Gastrocnemius medialis (tissue), 4 donors: ENCODE results near the gene PPP2R5E.

Experiments used
- POLR2A ChIP-seq, 2 donors: fragments of 450-650 bp; IDR thresholded peaks; one replicate each; pipeline ENCODE4 v1.6.1; 2017; ENCODE audit warnings: antibody characterized with exemption in 2 of 2, mild to moderate bottlenecking in 2 of 2, moderate library complexity in 2 of 2
- TF ChIP-seq, protein P1 (sequence below), 5 experiments: fragments of 450-650 bp in 3 of 5; fragments of 200-600 bp in 2 of 5; sonication (generic) in 2 of 5; IDR thresholded peaks in 4 of 5; conservative IDR thresholded peaks in 1 of 5; 1 replicate in 4 of 5; 2 replicates in 1 of 5; pipeline ENCODE4 v1.5.1; 2016 to 2019; ENCODE audit warnings: antibody characterized with exemption in 5 of 5, mild to moderate bottlenecking in 3 of 5, moderate library complexity in 3 of 5

- TF ChIP-seq, protein P1, sequence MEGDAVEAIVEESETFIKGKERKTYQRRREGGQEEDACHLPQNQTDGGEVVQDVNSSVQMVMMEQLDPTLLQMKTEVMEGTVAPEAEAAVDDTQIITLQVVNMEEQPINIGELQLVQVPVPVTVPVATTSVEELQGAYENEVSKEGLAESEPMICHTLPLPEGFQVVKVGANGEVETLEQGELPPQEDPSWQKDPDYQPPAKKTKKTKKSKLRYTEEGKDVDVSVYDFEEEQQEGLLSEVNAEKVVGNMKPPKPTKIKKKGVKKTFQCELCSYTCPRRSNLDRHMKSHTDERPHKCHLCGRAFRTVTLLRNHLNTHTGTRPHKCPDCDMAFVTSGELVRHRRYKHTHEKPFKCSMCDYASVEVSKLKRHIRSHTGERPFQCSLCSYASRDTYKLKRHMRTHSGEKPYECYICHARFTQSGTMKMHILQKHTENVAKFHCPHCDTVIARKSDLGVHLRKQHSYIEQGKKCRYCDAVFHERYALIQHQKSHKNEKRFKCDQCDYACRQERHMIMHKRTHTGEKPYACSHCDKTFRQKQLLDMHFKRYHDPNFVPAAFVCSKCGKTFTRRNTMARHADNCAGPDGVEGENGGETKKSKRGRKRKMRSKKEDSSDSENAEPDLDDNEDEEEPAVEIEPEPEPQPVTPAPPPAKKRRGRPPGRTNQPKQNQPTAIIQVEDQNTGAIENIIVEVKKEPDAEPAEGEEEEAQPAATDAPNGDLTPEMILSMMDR (IDR thresholded peaks at IDR 0.05 in 4 of 5, conservative IDR thresholded peaks at IDR 0.05 in 1 of 5): no peak
- TF ChIP-seq POLR2A (IDR thresholded peaks at IDR 0.05): no peak
Measured at GRCh38 chr14:63431466-63431865, 111.7 kb downstream of the PPP2R5E start.
